GM18858 (cell line): ENCODE results near the gene CCDC32.
"Not testable (repeated sequence)": the region's sequence is repeated elsewhere in the genome, so short reads cannot be mapped to it uniquely, and the experiment has no call there.

Experiments
- ATAC-seq: cut with Tn5 transposase; IDR thresholded peaks from one replicate; pipeline ENCODE4 v1.9.1; 2021; ENCODE audit not compliant: unreplicated experiment

CCDC32 gene

GRCh38 chr15:40564591-40565332, at the start of gene CCDC32:
CCDC32 (minus strand) TSS chr15:40565042; CDS start chr15:40563015, 2,027 bp downstream.
- ATAC-seq: peak; percentile 92

GRCh38 chr15:40613080-40613479, 48.2 kb upstream of the CCDC32 start:
- no peak for ATAC-seq

GRCh38 chr15:40603935-40604334, 39.1 kb upstream of the CCDC32 start:
- ATAC-seq: no peak

- ATAC-seq: no peak
Observed at GRCh38 chr15:40600956-40601355, 36.1 kb upstream of the CCDC32 start.

- no peak for ATAC-seq
Observed at GRCh38 chr15:40598672-40599071, 33.8 kb upstream of the CCDC32 start.

GRCh38 chr15:40598126-40598525, 33.3 kb upstream of the CCDC32 start:
- no peak for ATAC-seq

- no peak for ATAC-seq
Observed at GRCh38 chr15:40597024-40597423, 32.2 kb upstream of the CCDC32 start.

- no peak for ATAC-seq
Observed at GRCh38 chr15:40595773-40596172, 30.9 kb upstream of the CCDC32 start.

- ATAC-seq: no peak
Observed at GRCh38 chr15:40595219-40595618, 30.4 kb upstream of the CCDC32 start.

GRCh38 chr15:40594429-40594836, 29.6 kb upstream of the CCDC32 start:
- ATAC-seq: peak; percentile 28

- peak; percentile 50 for ATAC-seq
Observed at GRCh38 chr15:40593588-40594428, 29.0 kb upstream of the CCDC32 start, which contains the start of gene KNL1. KNL1 (plus strand) TSS chr15:40594249; CDS start chr15:40602932, 8,683 bp downstream.

- no peak for ATAC-seq
Observed at GRCh38 chr15:40593165-40593564, 28.3 kb upstream of the CCDC32 start.

- no peak for ATAC-seq
Observed at GRCh38 chr15:40591389-40591788, 26.5 kb upstream of the CCDC32 start.

GRCh38 chr15:40590667-40591050, 25.8 kb upstream of the CCDC32 start:
- ATAC-seq: no peak

- ATAC-seq: no peak
Observed at GRCh38 chr15:40584191-40584590, 19.3 kb upstream of the CCDC32 start.

GRCh38 chr15:40582726-40583246, 17.9 kb upstream of the CCDC32 start:
- no peak for ATAC-seq

- ATAC-seq: not testable (repeated sequence)
Observed at GRCh38 chr15:40581796-40582195, 17.0 kb upstream of the CCDC32 start.

GRCh38 chr15:40578892-40579291, 14.1 kb upstream of the CCDC32 start:
- ATAC-seq: no peak

- not testable (repeated sequence) for ATAC-seq
Observed at GRCh38 chr15:40576914-40577313, 12.1 kb upstream of the CCDC32 start.

- ATAC-seq: no peak
Observed at GRCh38 chr15:40575113-40575512, 10.3 kb upstream of the CCDC32 start.

- ATAC-seq: no peak
Observed at GRCh38 chr15:40569129-40569953, 4.5 kb upstream of the CCDC32 start, which contains the start of gene RPUSD2. RPUSD2 (plus strand) TSS chr15:40569299; CDS start chr15:40569338, 39 bp downstream.
